ENCODE measurements around the gene POP7.

POP7 gene

DNA sequence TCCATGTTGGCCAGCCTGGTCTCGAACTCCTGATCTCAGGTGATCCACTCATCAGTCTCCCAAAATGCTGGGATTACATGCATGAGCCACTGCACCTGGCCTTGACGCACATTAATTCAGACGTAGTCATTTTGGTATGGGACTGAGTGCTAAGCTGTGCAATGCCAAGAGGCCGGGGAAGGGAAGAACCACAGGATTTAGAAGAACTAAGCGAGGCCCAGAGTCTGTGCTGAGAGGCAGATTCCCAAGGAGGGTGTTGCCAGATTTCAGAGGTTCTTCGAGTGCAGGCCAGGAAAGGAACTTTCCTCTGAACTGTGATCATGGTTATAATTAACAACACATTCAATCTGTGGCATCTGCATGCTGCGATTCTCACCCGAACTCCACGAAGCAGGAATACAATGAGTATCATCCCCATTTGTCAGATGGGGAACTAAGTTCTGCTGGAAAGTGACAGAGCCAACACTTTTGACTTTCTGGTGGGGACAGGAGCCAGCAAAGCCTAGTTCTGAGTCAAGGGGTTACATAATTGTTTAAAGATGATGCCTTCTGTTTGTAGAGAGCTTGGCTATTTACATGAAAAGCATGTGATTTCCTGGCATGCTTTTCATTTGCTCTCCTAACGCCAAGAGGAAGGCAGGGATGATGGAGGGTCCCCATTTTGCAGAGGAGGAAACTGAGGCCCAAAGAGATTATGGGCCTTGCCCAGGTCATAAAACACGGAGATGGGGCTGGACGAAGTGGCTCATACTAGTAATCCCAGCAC is 21.3 kb downstream of the POP7 start:
- H3K4me3 ChIP-seq (ENCODE audit: low read depth, low read length), result no peak overlapping the region
- TF ChIP-seq, protein P1, sequence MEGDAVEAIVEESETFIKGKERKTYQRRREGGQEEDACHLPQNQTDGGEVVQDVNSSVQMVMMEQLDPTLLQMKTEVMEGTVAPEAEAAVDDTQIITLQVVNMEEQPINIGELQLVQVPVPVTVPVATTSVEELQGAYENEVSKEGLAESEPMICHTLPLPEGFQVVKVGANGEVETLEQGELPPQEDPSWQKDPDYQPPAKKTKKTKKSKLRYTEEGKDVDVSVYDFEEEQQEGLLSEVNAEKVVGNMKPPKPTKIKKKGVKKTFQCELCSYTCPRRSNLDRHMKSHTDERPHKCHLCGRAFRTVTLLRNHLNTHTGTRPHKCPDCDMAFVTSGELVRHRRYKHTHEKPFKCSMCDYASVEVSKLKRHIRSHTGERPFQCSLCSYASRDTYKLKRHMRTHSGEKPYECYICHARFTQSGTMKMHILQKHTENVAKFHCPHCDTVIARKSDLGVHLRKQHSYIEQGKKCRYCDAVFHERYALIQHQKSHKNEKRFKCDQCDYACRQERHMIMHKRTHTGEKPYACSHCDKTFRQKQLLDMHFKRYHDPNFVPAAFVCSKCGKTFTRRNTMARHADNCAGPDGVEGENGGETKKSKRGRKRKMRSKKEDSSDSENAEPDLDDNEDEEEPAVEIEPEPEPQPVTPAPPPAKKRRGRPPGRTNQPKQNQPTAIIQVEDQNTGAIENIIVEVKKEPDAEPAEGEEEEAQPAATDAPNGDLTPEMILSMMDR (IDR thresholded peaks at IDR 0.05; ENCODE audit: low read depth, low read length), result no peak

DNA sequence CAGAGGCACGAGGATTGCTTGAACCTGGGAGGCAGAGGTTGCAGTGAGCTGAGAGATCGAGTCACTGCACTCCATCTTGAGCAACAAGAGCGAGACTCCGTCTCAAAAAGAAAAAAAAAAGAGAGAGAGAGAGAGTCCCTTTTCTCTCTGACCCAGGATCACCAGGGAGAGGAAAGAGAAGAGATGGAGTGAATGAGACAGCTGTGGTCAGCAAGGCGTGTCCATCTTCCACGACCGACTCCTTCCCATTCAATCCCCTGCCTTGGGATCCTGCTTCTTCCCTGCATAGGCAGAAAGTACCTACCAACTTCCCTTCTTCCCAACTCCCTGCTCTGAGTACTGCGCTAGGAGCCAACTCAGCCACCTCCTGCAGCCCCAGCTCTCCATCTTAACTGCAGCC is 22.3 kb downstream of the POP7 start:
- no peak overlapping the region for H3K4me3 ChIP-seq (ENCODE audit: low read depth, low read length)
- TF ChIP-seq, protein P1 (IDR thresholded peaks at IDR 0.05; ENCODE audit: low read depth, low read length), result no peak

DNA sequence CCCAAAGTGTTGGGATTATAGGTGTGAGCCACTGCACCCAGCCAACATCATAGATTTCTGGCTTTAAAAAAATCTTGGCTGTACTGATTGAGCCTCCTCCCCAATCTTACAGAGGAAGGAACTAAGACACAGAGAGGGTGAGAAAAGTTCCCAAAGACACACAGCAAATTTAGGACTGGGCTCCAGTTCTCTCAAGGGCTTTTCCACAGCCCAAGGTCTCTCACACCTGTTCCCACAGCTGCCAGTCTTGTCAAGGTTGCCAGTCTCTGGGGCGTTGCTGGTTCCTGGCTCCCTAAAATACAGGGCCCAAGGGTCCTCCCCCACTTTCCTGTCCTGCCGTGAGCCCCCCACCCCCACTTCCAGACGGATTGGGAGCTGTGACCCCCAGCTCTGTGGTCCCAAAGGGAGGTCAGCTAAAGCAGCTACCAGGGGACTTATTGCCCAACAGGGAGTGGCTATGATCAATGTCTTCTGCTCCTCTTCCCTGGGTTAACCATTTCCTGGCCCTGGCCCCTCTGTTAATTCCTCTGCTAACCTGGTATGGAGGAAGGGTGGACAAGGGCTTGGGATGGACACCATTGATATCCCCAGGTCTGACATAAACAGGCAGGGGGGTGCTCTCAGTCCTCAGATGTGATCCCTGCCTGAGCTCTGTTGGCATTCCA is 24.3 kb downstream of the POP7 start:
- H3K4me3 ChIP-seq (ENCODE audit: low read depth, low read length), result no peak overlapping the region
- TF ChIP-seq, protein P1 (IDR thresholded peaks at IDR 0.05; ENCODE audit: low read depth, low read length), result no peak

DNA sequence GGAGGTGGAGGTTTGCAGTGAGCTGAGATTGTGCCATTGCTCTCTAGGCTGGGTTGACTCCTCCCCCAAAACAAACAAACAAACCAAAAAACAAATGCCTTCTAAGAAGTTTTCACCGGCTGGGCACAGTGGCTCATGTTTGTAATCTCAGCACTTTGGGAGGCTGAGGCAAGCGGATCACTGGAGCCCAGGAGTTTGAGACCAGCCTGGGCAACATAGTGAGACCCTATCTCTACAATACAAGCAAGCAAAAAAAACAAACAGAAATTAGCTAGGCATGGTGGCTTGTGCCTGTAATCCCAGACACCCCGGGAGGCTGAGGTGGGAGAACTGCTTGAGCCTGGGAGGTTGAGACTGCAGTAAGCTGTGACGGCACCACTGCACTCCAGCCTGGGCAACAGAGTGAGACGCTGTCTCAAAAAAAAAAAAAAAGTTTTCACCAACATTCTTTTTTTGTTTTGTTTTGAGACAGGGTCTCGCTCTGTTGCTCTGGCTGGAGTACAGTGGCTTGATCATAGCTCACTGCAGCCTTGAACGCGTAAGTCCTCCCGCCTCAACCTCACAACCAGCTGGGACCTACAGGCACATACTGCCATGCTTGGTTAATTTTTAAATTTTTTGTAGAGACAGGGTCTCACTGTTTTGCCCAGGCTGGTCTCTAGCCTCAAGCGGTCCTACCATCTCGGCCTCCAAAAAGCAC is 26.2 kb downstream of the POP7 start:
- TF ChIP-seq, protein P1 (IDR thresholded peaks at IDR 0.05; ENCODE audit: low read depth, low read length), result no peak
- H3K4me3 ChIP-seq (ENCODE audit: low read depth, low read length), result no peak overlapping the region

DNA sequence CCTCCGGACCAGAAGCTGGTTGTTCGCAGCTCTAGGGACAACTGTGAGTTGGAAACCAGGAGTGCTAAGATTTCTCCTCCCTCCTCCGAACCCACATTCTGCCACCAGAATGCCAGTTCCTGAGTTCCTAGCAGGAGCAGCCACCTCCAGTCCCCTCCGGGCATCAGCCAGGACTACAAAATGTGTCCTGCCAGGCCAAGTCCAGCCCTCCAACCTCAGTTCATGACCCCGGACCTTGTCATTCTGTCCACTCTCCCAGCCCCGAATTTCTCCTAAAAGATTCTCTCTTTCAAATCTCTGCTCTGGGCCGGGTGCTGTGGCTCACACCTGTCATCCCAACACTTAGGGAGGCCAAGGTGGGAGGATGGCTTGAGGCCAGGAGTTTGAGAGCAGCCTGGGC is 29.8 kb downstream of the POP7 start:
- TF ChIP-seq, protein P1 (IDR thresholded peaks at IDR 0.05; ENCODE audit: low read depth, low read length), result no peak
- H3K4me3 ChIP-seq (ENCODE audit: low read depth, low read length), result no peak overlapping the region

DNA sequence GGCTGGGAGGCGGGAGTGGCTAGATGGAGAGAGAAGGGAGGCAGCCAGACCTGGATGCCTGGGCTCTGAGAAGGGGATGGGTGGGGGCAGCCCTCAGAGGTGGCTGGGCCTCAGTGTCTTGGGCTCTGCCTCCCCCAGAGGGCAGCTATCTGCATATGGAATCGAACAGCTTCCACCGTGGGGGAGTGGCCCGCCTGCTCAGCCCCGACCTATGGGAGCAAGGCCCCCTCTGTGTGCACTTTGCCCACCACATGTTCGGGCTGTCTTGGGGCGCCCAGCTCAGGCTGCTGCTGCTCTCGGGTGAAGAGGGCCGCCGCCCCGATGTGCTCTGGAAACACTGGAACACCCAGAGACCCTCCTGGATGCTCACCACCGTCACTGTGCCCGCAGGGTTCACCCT is 30.8 kb downstream of the POP7 start:
- H3K4me3 ChIP-seq (ENCODE audit: low read depth, low read length), result no peak overlapping the region
- TF ChIP-seq, protein P1 (IDR thresholded peaks at IDR 0.05; ENCODE audit: low read depth, low read length), result no peak

DNA sequence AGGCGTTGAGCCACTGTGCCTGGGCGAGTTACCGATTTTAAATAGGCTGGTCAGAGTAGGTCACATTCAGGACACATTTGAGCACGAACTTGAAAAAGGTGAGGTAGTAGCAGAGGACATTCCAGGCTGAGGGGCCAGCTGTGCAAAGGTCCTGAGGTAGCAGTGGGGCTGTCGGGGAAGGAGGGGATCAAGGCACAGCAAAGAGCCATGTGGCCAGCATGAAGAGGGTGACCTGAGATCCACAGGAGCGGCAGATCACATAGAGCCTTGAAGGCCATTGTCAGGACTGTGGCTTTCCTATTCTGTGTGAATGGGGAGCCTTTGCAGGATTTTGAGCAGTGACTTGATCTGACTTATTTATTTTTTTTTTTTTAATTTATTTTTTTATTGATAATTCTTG is 34.0 kb downstream of the POP7 start:
- no peak overlapping the region for H3K4me3 ChIP-seq (ENCODE audit: low read depth, low read length)
- TF ChIP-seq, protein P1 (IDR thresholded peaks at IDR 0.05; ENCODE audit: low read depth, low read length), result no peak

Measured in WI38 (cell line).